ENCODE measurements around the gene DTX4.

- TF ChIP-seq CTCF (IDR thresholded peaks at IDR 0.05 in 4 of 5, conservative IDR thresholded peaks at IDR 0.05 in 1 of 5) (no peak), POLR2A (IDR thresholded peaks at IDR 0.05) (no peak)
These were observed 26.4 kb upstream of the DTX4 start for GRCh38 chr11:59145534-59145933.
